GM18909 (cell line): Measurements from ENCODE around the gene CTNNA2.
A peak's percentile ranks its signal among the peaks of the same experiment; 100 is the strongest.

Experiments used
- ATAC-seq: cut with Tn5 transposase; IDR thresholded peaks from one replicate; pipeline ENCODE4 v1.9.1; 2021; ENCODE audit warnings: mild to moderate bottlenecking; ENCODE audit not compliant: unreplicated experiment, poor library complexity

The CTNNA2 gene

GRCh38 chr2:79835911-79836310 lies 323.1 kb downstream of the CTNNA2 start:
- ATAC-seq, result no peak

GRCh38 chr2:79844011-79844410 lies 331.2 kb downstream of the CTNNA2 start:
- no peak for ATAC-seq

- no peak for ATAC-seq
Measured at GRCh38 chr2:79846878-79847277, 334.0 kb downstream of the CTNNA2 start.

GRCh38 chr2:79849241-79849640 lies 336.4 kb downstream of the CTNNA2 start:
- no peak for ATAC-seq

- ATAC-seq, result no peak
Measured at GRCh38 chr2:79849949-79850348, 337.1 kb downstream of the CTNNA2 start.

GRCh38 chr2:79850912-79851311 lies 338.1 kb downstream of the CTNNA2 start:
- no peak for ATAC-seq

GRCh38 chr2:79855264-79856006 lies 342.6 kb downstream of the CTNNA2 start:
- ATAC-seq, result no peak

- ATAC-seq, result no peak
Measured at GRCh38 chr2:79857888-79858287, 345.0 kb downstream of the CTNNA2 start.

GRCh38 chr2:79860228-79861058 lies 347.6 kb downstream of the CTNNA2 start:
- no peak for ATAC-seq

- no peak for ATAC-seq
Measured at GRCh38 chr2:79861059-79861374, 348.2 kb downstream of the CTNNA2 start.

GRCh38 chr2:79862756-79863155 lies 349.9 kb downstream of the CTNNA2 start:
- ATAC-seq, result no peak

- ATAC-seq, result no peak
Measured at GRCh38 chr2:79872656-79873055, 359.8 kb downstream of the CTNNA2 start.

GRCh38 chr2:79874015-79874414 lies 361.2 kb downstream of the CTNNA2 start:
- no peak for ATAC-seq

GRCh38 chr2:79876430-79876829 lies 363.6 kb downstream of the CTNNA2 start:
- no peak for ATAC-seq

- ATAC-seq, result no peak
Measured at GRCh38 chr2:79882548-79882947, 369.7 kb downstream of the CTNNA2 start.

- ATAC-seq, result peak; percentile 79
Measured at GRCh38 chr2:79887747-79888374, 375.0 kb downstream of the CTNNA2 start.

GRCh38 chr2:79892123-79892522 lies 379.3 kb downstream of the CTNNA2 start:
- ATAC-seq, result no peak

GRCh38 chr2:79899196-79899595 lies 386.3 kb downstream of the CTNNA2 start:
- no peak for ATAC-seq

GRCh38 chr2:79901161-79901560 lies 388.3 kb downstream of the CTNNA2 start:
- ATAC-seq, result no peak

- ATAC-seq, result no peak
Measured at GRCh38 chr2:79903222-79904000, 390.6 kb downstream of the CTNNA2 start.
